Liver (tissue), 9 donors: Measurements from ENCODE around the gene ACKR3. TPM values are rescaled to one million over a fixed set of nuclear protein-coding genes. Genes with fewer than 3 reads are reported as not detected.

Experiments
- DNase-seq: peaks from one replicate; pipeline ENCODE4 v3.0.0-alpha.2; 2017; ENCODE audit warnings: low spot score
- H3K27ac ChIP-seq, 2 donors: one replicate each; pipeline ENCODE4 v1.7.0; 2013; ENCODE audit warnings: inconsistent platforms in 2 of 2, low read length in 2 of 2, control low read depth in 1 of 2, low read depth in 1 of 2, mild to moderate bottlenecking in 1 of 2
- H3K27me3 ChIP-seq, 4 donors: one replicate each; pipeline versions ENCODE4 v1.6.1 to v1.7.0; 2013; ENCODE audit warnings: low read length in 3 of 4, inconsistent platforms in 1 of 4, mild to moderate bottlenecking in 1 of 4, moderate library complexity in 1 of 4; ENCODE audit not compliant: control insufficient read depth in 4 of 4, insufficient read depth in 4 of 4
- H3K36me3 ChIP-seq, 4 donors: one replicate each; pipeline versions ENCODE4 v1.6.1 to v1.7.0; 2013; ENCODE audit warnings: low read length in 3 of 4, mild to moderate bottlenecking in 3 of 4, low read depth in 1 of 4, moderate library complexity in 1 of 4; ENCODE audit not compliant: control insufficient read depth in 4 of 4, insufficient read depth in 3 of 4
- H3K4me1 ChIP-seq, 4 donors: one replicate each; pipeline versions ENCODE4 v1.6.1 to v1.7.0; 2013; ENCODE audit warnings: low read length in 3 of 4, mild to moderate bottlenecking in 3 of 4, moderate library complexity in 1 of 4; ENCODE audit not compliant: control insufficient read depth in 4 of 4, insufficient read depth in 4 of 4
- H3K4me3 ChIP-seq, 3 donors: one replicate each; pipeline versions ENCODE4 v1.6.1 to v1.7.0; 2013; ENCODE audit warnings: low read length in 3 of 3, control low read depth in 1 of 3, low read depth in 1 of 3, mild to moderate bottlenecking in 1 of 3
- H3K9ac ChIP-seq, 2 donors: one replicate each; pipeline ENCODE4 v1.7.0; 2013; ENCODE audit warnings: low read length in 2 of 2, mild to moderate bottlenecking in 2 of 2, moderate library complexity in 2 of 2, control low read depth in 1 of 2, low read depth in 1 of 2
- H3K9me3 ChIP-seq, 4 donors: one replicate each; pipeline versions ENCODE4 v1.6.1 to v1.7.0; 2013; ENCODE audit warnings: low read length in 3 of 4; ENCODE audit not compliant: control insufficient read depth in 4 of 4
- ATF3 ChIP-seq: IDR thresholded peaks from 2 replicates; pipeline ENCODE4 v1.6.1; 2016; ENCODE audit warnings: antibody characterized with exemption
- CTCF ChIP-seq: fragments of 150-350 bp; IDR thresholded peaks from 2 replicates; pipeline ENCODE4 v1.5.1; 2017; ENCODE audit warnings: improper control_type of control experiment, low read depth, low read length; ENCODE audit not compliant: missing input control
- EGR1 ChIP-seq, 2 donors: IDR thresholded peaks; 2 replicates each; pipeline ENCODE4 v1.6.1; 2016 to 2018; ENCODE audit warnings: antibody characterized with exemption in 2 of 2, low read depth in 2 of 2
- FOXA1 ChIP-seq: IDR thresholded peaks from 2 replicates; pipeline ENCODE4 v1.6.1; 2016; ENCODE audit warnings: antibody characterized with exemption
- FOXA2 ChIP-seq: IDR thresholded peaks from 2 replicates; pipeline ENCODE4 v1.6.1; 2016; ENCODE audit warnings: antibody characterized with exemption
- GABPA ChIP-seq, 2 donors: IDR thresholded peaks in 1 of 2; conservative IDR thresholded peaks in 1 of 2; 2 replicates each; pipeline ENCODE4 v1.6.1; 2016; ENCODE audit warnings: antibody characterized with exemption in 2 of 2, mild to moderate bottlenecking in 1 of 2, moderate library complexity in 1 of 2
- HNF4A ChIP-seq, 2 donors: conservative IDR thresholded peaks; 2 replicates each; pipeline ENCODE4 v1.6.1; 2016; ENCODE audit warnings: antibody characterized with exemption in 2 of 2, mild to moderate bottlenecking in 2 of 2
- HNF4G ChIP-seq: IDR thresholded peaks from 2 replicates; pipeline ENCODE4 v1.6.1; 2016; ENCODE audit warnings: antibody characterized with exemption
- JUND ChIP-seq, 2 donors: IDR thresholded peaks; 2 replicates each; pipeline ENCODE4 v1.6.1; 2016; ENCODE audit warnings: antibody characterized with exemption in 2 of 2
- MAX ChIP-seq: IDR thresholded peaks from 2 replicates; pipeline ENCODE4 v1.6.1; 2016; ENCODE audit warnings: antibody characterized with exemption
- NR2F2 ChIP-seq: IDR thresholded peaks from 2 replicates; pipeline ENCODE4 v1.6.1; 2016; ENCODE audit warnings: antibody characterized with exemption
- RAD21 ChIP-seq, 2 donors: IDR thresholded peaks; 2 replicates each; pipeline ENCODE4 v1.6.1; 2016; ENCODE audit warnings: antibody characterized with exemption in 2 of 2, mild to moderate bottlenecking in 2 of 2
- REST ChIP-seq: IDR thresholded peaks from 2 replicates; pipeline ENCODE4 v1.6.1; 2016; ENCODE audit warnings: antibody characterized with exemption, mild to moderate bottlenecking
- RXRA ChIP-seq, 2 donors: IDR thresholded peaks; 2 replicates each; pipeline ENCODE4 v1.6.1; 2017 to 2018; ENCODE audit warnings: antibody characterized with exemption in 2 of 2, mild to moderate bottlenecking in 1 of 2
- SP1 ChIP-seq: IDR thresholded peaks from 2 replicates; pipeline ENCODE4 v1.6.1; 2018; ENCODE audit warnings: antibody characterized with exemption, mild to moderate bottlenecking
- TAF1 ChIP-seq: conservative IDR thresholded peaks from 2 replicates; pipeline ENCODE4 v1.6.1; 2016; ENCODE audit warnings: antibody characterized with exemption, mild to moderate bottlenecking
- YY1 ChIP-seq: IDR thresholded peaks from 2 replicates; pipeline ENCODE4 v1.6.1; 2016; ENCODE audit warnings: antibody characterized with exemption, mild to moderate bottlenecking
- ZBTB33 ChIP-seq: IDR thresholded peaks from 2 replicates; pipeline ENCODE4 v1.6.1; 2016; ENCODE audit warnings: antibody characterized with exemption
- WGBS: extraction: QIAGEN DNeasy Blood & Tissue Kit; methylation state at CpG from one replicate; pipeline ENCODE4 v1.1.7; 2013; 5-methylcytosine and 5-hydroxymethylcytosine counted together
- polyA plus RNA-seq, 2 donors: library from polyadenylated mRNA; stranded (reverse) in 1 of 2; unstranded in 1 of 2; fragments of 200-250 nt in 1 of 2; fragments of >200 nt in 1 of 2; fragmentation: Nextera tagmentation in 1 of 2; extraction: Ambion mirVana in 1 of 2; gene quantifications; one replicate each; pipeline versions ENCODE4 v1.2.1 to v1.2.3, GENCODE V29; 2013 to 2015
- total RNA-seq, 2 donors: library from RNA; depleted of rRNA; stranded (reverse); fragments of >200 nt; gene quantifications; one replicate each; pipeline ENCODE4 v1.2.3, GENCODE V29; 2014
- donor health status: healthy.
- donor health status: healthy.
- donor health status: healthy.
- donor health status: healthy.
- donor health status: healthy.

The ACKR3 gene
- total and polyA plus RNA-seq, 4 donors: 1.6 to 6.0 (median 3.0) TPM

GRCh38 chr2:236525411-236525997 is 44.1 kb upstream of the ACKR3 start:
- no peak for DNase-seq
- H3K36me3 ChIP-seq: no peaks in the 10 kb centered on the region
- no peaks in the 10 kb centered on the region for H3K9me3 ChIP-seq
- no peaks in the 10 kb centered on the region for H3K4me1 ChIP-seq
- 88% methylated on average over 8 of the region's 8 CpGs for WGBS
- no peak overlapping the region for H3K9ac ChIP-seq
- no peak overlapping the region for H3K4me3 ChIP-seq
- H3K27me3 ChIP-seq: peaks cover 0 to 3% (median 0%) of the 10 kb centered on the region in 4 donors
- no peak for TF ChIP-seq TAF1
- TF ChIP-seq GABPA (IDR thresholded peaks at IDR 0.05 in 1 of 2, conservative IDR thresholded peaks at IDR 0.05 in 1 of 2): no peak
- no peak for TF ChIP-seq JUND (IDR thresholded peaks at IDR 0.05)
- TF ChIP-seq NR2F2: no peak
- no peak for TF ChIP-seq FOXA2
- no peak for TF ChIP-seq REST
- no peak for TF ChIP-seq RXRA (IDR thresholded peaks at IDR 0.05)
- no peak for TF ChIP-seq SP1
- no peak for TF ChIP-seq HNF4G
- no peak for TF ChIP-seq EGR1 (IDR thresholded peaks at IDR 0.05; ENCODE audit: low read depth in 2 of 2)
- no peak for TF ChIP-seq RAD21 (IDR thresholded peaks at IDR 0.05)
- H3K27ac ChIP-seq: no peak overlapping the region

GRCh38 chr2:236526455-236527158 is 43.0 kb upstream of the ACKR3 start:
- no peak overlapping the region for H3K27ac ChIP-seq
- WGBS: 94% methylated on average over 14 of the region's 14 CpGs
- no peaks in the 10 kb centered on the region for H3K4me1 ChIP-seq
- peaks cover 0 to 3% (median 0%) of the 10 kb centered on the region in 4 donors for H3K27me3 ChIP-seq
- H3K4me3 ChIP-seq: no peak overlapping the region
- DNase-seq: no peak
- no peak for TF ChIP-seq TAF1
- no peak for TF ChIP-seq NR2F2
- TF ChIP-seq EGR1 (IDR thresholded peaks at IDR 0.05; ENCODE audit: low read depth in 2 of 2): no peak
- TF ChIP-seq HNF4G: no peak
- no peak for TF ChIP-seq FOXA1
- TF ChIP-seq FOXA2: no peak
- H3K9me3 ChIP-seq: no peaks in the 10 kb centered on the region
- no peak overlapping the region for H3K9ac ChIP-seq
- no peaks in the 10 kb centered on the region for H3K36me3 ChIP-seq

- Histone ChIP-seq H3K9ac (no peak overlapping the region), H3K4me1 (no peaks in the 10 kb centered on the region), H3K4me3 (no peak overlapping the region), H3K27ac (no peak overlapping the region), H3K9me3 (no peaks in the 10 kb centered on the region), H3K27me3 (peaks cover 0 to 3% (median 0%) of the 10 kb centered on the region in 4 donors), H3K36me3 (no peaks in the 10 kb centered on the region)
- no peak for TF ChIP-seq TAF1
- TF ChIP-seq ZBTB33: no peak
- TF ChIP-seq SP1: no peak
- no peak for TF ChIP-seq NR2F2
- TF ChIP-seq ATF3: no peak
- TF ChIP-seq MAX: no peak
- no peak for TF ChIP-seq CTCF
- TF ChIP-seq FOXA1: no peak
- TF ChIP-seq EGR1 (IDR thresholded peaks at IDR 0.05; ENCODE audit: low read depth in 2 of 2): no peak
- TF ChIP-seq FOXA2: no peak
- no peak for TF ChIP-seq HNF4A (conservative IDR thresholded peaks at IDR 0.05)
- no peak for TF ChIP-seq YY1
- TF ChIP-seq HNF4G: no peak
- no peak for TF ChIP-seq GABPA (IDR thresholded peaks at IDR 0.05 in 1 of 2, conservative IDR thresholded peaks at IDR 0.05 in 1 of 2)
- TF ChIP-seq RXRA (IDR thresholded peaks at IDR 0.05): no peak
- WGBS: 73% methylated on average over 9 of the region's 9 CpGs
- DNase-seq: no peak
Measured at GRCh38 chr2:236527159-236527630, 42.4 kb upstream of the ACKR3 start.
